GM18951 (cell line): Measurements from ENCODE around the gene JAK1.

ENCODE experiments used
- POLR2A ChIP-seq: IDR thresholded peaks from 4 replicates; pipeline ENCODE4 v1.6.1; 2011; ENCODE audit warnings: mild to moderate bottlenecking; ENCODE audit not compliant: insufficient read length, insufficient read depth; ENCODE audit errors: extremely low read depth
- in situ Hi-C: fragments of 300-500 bp; cut with MboI; formaldehyde crosslinking; loops from one replicate; pipeline ENCODE4 v1.12.0; 2022; ENCODE audit warnings: low sequenced_read_pairs, mixed read lengths, inconsistent platforms; ENCODE audit not compliant: unreplicated experiment

JAK1 gene

DNA sequence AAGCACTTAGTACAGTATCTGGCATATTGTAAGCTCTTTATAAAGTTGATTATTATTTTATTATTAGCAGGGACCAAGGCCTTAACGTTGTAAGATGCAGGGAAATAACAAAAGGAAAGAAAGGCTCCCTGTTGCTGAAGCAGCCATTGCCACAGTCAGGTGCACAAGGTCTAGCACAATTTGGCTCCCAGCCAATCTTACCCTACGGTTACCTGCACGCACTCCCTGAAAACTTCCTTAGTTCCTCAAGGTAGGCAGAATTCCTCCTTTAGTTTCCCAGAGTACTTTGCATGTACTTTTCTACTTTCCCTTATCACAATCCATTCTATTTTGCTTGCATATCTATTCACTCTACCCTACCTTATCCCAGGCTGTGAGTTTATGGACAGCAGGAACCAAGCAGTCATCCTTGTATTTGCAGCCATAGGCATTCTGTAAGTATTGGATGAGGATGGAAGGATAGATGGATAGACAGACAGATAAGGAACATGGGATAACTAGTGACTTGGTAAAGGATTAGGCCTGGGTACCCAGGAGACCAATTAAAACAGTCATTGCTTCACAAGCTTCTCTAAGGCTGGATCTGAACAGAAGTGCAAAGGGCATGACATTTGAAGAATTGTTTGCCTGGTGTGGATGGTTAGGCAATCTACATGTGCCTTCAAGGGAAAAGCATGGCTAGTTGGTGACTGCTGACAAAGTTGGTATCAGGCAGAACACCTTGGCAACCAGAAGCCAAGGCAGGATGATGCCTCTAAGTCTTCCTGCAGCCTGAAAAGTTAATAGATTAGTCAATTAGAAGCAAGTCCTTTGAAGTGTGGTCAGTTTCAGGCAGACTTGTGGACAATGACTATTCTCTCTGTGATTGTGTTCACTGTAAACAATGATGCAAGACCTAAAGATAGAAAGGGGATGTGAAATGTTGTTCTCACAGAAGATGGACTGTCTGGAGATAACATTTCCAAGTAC is 20.8 kb upstream of the JAK1 start:
- in situ Hi-C loops, result no loop called here
- TF ChIP-seq POLR2A, result no peak

DNA sequence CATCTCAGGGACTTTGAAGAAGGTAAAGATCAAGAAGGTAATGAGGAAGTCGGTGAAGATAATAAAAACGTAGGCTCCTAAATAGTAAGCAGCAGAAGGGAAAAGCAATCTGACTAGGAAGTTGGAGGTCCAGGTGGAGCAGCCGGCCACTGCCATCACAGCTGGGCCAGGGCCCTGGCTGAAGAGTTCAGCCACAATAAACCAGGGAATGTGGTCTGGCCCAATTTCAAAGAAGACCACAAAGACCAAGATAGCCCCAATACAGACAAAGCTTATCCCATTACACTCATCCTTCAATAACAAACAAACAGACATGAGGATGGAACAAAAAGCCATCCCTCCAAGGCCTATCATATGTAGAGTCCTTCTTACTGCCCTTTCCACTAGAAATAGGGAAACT is 18.4 kb upstream of the JAK1 start:
- in situ Hi-C loops, result no loop called here
- TF ChIP-seq POLR2A, result no peak

DNA sequence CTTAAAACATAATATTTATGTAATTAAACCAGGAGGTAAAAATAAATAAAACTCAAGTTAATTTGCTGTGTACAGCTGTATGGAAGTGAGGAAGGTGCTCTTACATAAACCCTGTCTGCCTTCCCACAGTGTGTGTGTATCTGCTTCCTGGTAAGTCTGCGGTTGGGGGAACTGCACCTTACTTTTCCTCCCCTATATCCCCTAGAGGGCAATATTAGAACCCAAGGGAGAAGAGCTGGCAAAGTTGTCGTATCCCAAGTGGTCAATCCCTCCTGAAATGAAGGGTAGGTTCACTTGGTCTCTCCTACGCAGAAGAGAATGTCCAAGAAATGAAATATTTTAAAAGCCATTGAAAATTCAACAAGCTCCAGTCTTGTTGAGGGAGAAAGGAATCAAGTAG is 17.8 kb upstream of the JAK1 start:
- in situ Hi-C loops, result no loop called here
- no peak for TF ChIP-seq POLR2A

DNA sequence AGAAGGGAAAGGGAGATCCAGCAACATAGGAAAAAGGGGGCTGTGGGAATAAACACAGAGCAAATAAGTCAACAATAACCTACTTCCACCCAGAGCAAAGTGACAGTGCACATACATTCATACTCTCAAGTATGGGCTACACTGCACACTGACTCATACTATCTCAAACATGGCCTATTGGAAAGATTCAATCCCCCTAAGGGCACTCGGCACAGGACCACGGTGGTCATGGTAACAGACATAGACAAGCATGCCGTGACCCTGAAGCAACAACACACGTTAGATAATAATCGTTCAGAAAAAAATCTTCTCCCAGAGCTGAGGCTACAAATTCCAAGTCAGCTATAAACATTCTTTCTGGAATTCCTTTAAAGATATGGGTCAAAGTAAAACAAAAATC is 16.8 kb upstream of the JAK1 start:
- in situ Hi-C loops, result no loop called here
- no peak for TF ChIP-seq POLR2A

DNA sequence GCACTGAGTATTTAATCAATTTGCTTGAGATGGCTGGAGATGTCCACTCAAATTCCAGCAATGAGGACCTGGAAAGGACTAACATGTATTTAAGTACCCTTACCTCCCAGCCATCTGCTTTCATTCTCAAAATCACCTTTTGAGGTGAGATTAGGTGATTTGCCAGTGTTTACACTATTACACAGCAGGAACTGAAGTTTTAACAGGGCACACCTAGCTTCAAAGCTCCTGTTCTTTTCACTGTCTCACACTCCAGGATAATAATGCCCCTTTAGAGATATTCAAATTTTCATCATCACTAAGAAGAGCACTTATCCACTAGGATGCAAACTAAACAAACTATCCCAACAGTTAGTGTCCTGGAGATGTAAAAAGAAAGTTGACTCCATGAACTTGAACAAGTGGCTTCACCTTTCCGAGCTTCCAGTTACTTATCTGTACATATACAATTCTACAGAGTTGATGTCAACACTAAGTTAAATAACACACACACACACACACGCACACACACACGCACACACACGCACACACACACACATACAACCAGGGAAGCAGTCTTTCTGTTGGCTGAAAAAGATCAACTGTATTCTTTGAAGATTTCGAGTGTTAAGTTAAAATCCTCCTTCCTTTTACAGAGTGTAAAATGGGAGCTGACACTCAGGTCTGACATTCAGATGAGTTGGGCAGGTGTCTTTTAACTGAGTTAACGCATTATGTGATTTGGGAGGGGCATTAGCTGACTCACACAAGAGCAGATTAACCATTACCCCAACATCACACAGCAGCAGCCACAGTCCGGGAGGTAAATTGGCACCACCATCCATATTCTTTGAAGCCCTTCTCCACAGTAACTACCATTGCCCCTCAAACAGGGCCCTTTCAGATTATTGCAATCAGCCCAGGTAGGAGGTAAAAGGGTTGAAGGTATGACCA is 15.5 kb upstream of the JAK1 start:
- no peak for TF ChIP-seq POLR2A
- in situ Hi-C loops, result no loop called here

DNA sequence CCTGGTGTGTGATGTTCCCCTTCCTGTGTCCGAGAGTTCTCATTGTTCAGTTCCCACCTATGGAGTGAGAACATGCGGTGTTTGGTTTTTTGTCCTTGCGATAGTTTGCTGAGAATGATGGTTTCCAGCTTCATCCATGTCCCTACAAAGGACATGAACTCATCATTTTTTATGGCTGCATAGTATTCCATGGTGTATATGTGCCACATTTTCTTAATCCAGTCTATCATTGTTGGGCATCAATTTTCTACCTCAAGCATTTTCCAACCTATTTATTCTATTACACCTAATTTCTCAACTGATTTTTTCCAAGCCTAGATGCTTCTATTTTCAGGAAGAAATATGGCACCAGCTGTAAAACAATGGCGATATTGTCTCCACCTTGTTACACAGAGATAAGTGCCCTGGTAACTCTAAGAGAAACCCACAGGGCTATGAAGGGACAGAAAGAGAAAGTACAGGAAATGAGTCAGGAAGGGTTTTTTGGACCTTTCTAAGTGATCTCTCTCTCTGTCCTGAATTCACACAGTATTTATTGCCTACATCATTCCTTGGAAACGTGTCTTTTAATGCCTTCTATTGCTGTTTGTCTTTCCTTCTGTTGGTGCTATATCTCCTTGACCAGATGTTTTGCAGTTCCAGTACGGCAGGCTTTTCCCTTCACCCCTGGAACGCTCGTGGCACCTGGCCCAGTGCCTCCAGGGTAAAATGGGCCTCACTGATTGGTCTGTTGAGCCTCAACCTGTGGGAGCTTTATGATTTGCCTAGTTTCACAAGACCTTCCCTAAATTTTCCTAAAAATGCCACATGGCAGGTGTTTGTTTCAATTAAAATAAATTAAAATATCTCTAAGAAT is 14.6 kb upstream of the JAK1 start:
- in situ Hi-C loops, result no loop called here
- TF ChIP-seq POLR2A, result no peak

DNA sequence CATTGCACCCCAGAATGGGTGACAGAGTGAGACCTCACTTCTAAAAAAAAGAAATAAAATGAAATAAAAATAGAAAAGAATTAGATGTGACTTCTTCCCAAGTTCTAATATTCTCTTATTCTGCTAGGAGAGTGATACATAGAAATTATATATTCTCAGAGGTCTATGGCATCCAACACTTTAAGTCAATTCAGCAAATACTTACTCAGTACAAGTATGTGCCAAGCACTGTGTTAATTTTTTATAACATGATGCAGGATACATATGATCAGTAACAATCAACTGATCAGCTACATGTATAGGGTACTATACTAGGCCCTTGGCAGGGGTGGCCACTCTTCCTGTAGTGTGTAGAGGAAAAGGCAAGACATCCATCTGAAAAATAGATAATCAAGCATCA is 13.0 kb upstream of the JAK1 start:
- in situ Hi-C loops, result no loop called here
- no peak for TF ChIP-seq POLR2A

DNA sequence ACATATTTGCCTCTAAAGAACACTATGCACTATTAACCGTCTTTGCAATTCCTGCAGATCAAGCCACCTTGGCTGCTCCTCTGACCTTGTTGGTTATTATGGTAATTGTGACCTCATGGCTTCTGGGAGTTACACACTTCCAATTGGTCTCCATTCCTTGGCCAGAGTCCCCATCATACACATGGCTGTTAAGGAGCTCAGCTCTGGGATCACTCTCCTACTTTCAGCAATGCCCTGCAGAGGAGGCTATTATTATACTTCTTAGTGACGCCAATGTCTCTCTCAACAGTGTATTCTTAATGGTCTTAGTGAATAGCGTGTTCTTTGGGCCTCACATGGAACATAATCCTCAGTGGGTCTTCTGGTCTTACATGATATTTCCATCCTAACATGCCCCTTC is 10.0 kb upstream of the JAK1 start:
- TF ChIP-seq POLR2A, result no peak
- in situ Hi-C loops, result no loop called here

DNA sequence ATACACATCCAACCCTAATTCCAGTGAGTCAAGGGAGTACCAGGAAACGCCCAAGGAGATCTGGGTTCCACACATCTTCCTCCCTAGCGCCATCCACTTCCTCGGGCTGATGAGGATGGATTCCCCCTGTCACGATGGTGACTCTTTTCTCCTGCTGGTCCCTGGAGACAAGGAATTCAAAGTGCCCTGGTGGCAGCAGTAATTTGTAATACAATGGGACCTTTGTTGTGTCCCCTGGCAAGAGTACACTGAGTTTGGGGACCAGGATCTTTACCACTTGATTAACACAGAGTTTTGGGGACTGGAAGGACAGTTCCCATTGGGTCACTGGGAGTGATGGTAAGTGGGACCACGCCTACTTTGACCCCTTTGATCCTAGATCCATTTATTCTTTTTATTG is 9.4 kb upstream of the JAK1 start:
- no peak for TF ChIP-seq POLR2A
- in situ Hi-C loops, result no loop called here

DNA sequence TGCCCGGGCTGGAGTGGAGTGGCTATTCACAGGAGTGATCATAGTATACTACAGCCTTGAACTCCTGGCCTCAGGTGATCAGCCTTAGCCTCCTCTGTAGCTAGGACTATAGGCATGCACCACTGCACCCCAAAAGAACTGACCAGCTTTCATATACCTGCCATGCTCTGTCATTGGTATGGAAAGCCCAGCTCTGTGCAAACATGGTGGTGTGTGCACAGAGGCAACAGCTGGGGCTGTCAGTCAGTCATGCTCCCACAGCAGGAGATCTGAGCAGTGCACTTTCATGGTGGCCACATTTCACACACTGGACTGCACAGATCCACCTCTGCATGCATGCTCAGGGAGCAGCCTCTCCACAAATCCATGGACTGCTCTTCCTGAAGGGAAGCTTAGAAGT is 8.8 kb upstream of the JAK1 start:
- in situ Hi-C loops, result no loop called here
- no peak for TF ChIP-seq POLR2A

DNA sequence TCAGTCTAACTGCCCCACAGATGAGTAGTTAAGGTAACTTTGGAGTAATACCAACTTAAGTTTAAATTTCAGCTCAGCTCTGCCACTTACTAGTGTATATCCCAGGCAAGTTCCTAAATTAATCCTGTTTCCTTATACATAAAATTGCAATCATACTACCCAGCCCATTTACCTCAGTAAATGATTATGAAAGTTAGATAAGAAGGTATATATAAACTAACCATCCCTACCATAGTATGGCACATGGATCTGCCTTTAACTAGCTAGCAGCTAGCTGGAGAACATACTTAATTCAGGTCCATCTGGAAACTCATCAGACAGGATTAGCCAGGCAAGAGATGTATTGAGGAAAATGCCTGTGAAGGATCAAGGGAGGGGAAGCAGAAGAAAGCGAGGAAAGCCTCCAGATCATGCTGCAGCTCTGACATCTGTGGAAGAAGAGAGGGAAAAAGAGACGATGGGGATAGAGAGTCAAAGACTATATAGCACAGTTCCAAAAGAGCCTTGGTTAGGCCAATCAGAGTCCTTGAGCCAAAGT is 8.0 kb upstream of the JAK1 start:
- no peak for TF ChIP-seq POLR2A
- in situ Hi-C loops, result no loop called here

DNA sequence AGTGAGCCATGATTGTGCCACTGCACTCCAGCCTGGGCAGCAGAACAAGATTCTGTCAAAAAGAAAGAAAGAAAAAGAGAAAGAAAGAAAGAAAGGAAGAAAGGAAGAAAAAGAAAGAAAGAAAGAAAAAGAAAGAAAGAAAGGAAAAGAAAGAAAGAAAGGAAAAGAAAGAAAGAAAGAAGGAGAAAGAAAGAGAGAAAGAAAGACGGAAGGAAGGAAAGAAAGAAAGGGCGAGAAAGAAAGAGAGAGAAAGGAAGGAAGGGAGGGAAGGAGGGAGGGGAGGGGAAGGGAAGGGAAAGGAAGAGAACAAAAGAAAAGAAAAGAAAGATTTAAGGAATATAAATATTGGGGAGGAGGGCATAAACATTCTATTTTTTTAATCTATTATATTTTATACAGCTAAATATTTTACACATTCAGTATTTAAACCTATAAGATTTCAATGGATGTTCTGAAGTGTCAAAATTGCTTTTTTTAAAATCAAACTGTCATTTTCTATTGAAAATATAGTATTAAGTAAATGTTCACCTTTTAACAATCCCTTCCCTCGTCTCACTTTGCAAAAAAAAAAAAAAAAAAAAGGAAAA is 6.8 kb upstream of the JAK1 start:
- no peak for TF ChIP-seq POLR2A
- in situ Hi-C loops, result no loop called here
